ENCODE data around the gene FCRLA.

Gene FCRLA

GRCh38 chr1:161726473-161727255 is 19.6 kb downstream of the FCRLA start:
- no peaks in the 10 kb centered on the region for H3K36me3 ChIP-seq (ENCODE audit: control insufficient read depth, low read length)
- no peaks in the 10 kb centered on the region for H3K9me3 ChIP-seq (ENCODE audit: control insufficient read depth, insufficient read depth, low read length)
- H3K4me2 ChIP-seq (ENCODE audit: low read length), result peak overlapping the region; percentile 94
- peaks cover 16% of the 10 kb centered on the region for H3F3A ChIP-seq (ENCODE audit: control insufficient read depth, insufficient read depth)
- H3K79me2 ChIP-seq (ENCODE audit: control insufficient read depth, low read length), result peaks cover 14% of the 10 kb centered on the region
- H3K4me3 ChIP-seq (ENCODE audit: low read length), result peak overlapping the region; percentile 88
- TF ChIP-seq EZH2phosphoT487 (IDR thresholded peaks at IDR 0.05; ENCODE audit: borderline replicate concordance, low read length), result no peak
- no peak for TF ChIP-seq CTCF (IDR thresholded peaks at IDR 0.05; ENCODE audit: low read depth, low read length, poor library complexity, severe bottlenecking)
- H3K4me1 ChIP-seq (ENCODE audit: control insufficient read depth, low read length), result peaks cover 54% of the 10 kb centered on the region
- no peaks in the 10 kb centered on the region for H4K20me1 ChIP-seq (ENCODE audit: control insufficient read depth, insufficient read depth, low read depth, low read length)
- peak overlapping the region; percentile 77 for H3K27ac ChIP-seq (ENCODE audit: low read depth, low read length)
- H3K27me3 ChIP-seq (ENCODE audit: control insufficient read depth, low read length), result no peaks in the 10 kb centered on the region
- no peaks in the 10 kb centered on the region for H3K9me2 ChIP-seq (replicated peaks; ENCODE audit: control insufficient read depth, low read length)

GRCh38 chr1:161727256-161727924 is 20.4 kb downstream of the FCRLA start:
- TF ChIP-seq CTCF (IDR thresholded peaks at IDR 0.05; ENCODE audit: low read depth, low read length, poor library complexity, severe bottlenecking) (no peak), EZH2phosphoT487 (IDR thresholded peaks at IDR 0.05; ENCODE audit: borderline replicate concordance, low read length) (no peak)
- H3K27ac ChIP-seq (ENCODE audit: low read depth, low read length), result peak overlapping the region; percentile 77
- peak overlapping the region; percentile 88 for H3K4me3 ChIP-seq (ENCODE audit: low read length)
- peak overlapping the region; percentile 94 for H3K4me2 ChIP-seq (ENCODE audit: low read length)
- no peaks in the 10 kb centered on the region for H3K27me3 ChIP-seq (ENCODE audit: control insufficient read depth, low read length)
- H3F3A ChIP-seq (ENCODE audit: control insufficient read depth, insufficient read depth), result peaks cover 16% of the 10 kb centered on the region
- H3K4me1 ChIP-seq (ENCODE audit: control insufficient read depth, low read length), result peaks cover 47% of the 10 kb centered on the region
- peaks cover 14% of the 10 kb centered on the region for H3K79me2 ChIP-seq (ENCODE audit: control insufficient read depth, low read length)
- H4K20me1 ChIP-seq (ENCODE audit: control insufficient read depth, insufficient read depth, low read depth, low read length), result no peaks in the 10 kb centered on the region
- no peaks in the 10 kb centered on the region for H3K9me2 ChIP-seq (replicated peaks; ENCODE audit: control insufficient read depth, low read length)
- no peaks in the 10 kb centered on the region for H3K36me3 ChIP-seq (ENCODE audit: control insufficient read depth, low read length)
- no peaks in the 10 kb centered on the region for H3K9me3 ChIP-seq (ENCODE audit: control insufficient read depth, insufficient read depth, low read length)

- H3K4me3 ChIP-seq (ENCODE audit: low read length), result no peak overlapping the region
- H3K4me2 ChIP-seq (ENCODE audit: low read length), result peak overlapping the region; percentile 94
- H3K36me3 ChIP-seq (ENCODE audit: control insufficient read depth, low read length), result no peaks in the 10 kb centered on the region
- no peak overlapping the region for H3K27ac ChIP-seq (ENCODE audit: low read depth, low read length)
- H3K27me3 ChIP-seq (ENCODE audit: control insufficient read depth, low read length), result no peaks in the 10 kb centered on the region
- H3F3A ChIP-seq (ENCODE audit: control insufficient read depth, insufficient read depth), result peaks cover 16% of the 10 kb centered on the region
- no peaks in the 10 kb centered on the region for H4K20me1 ChIP-seq (ENCODE audit: control insufficient read depth, insufficient read depth, low read depth, low read length)
- no peak for TF ChIP-seq CTCF (IDR thresholded peaks at IDR 0.05; ENCODE audit: low read depth, low read length, poor library complexity, severe bottlenecking)
- TF ChIP-seq EZH2phosphoT487 (IDR thresholded peaks at IDR 0.05; ENCODE audit: borderline replicate concordance, low read length), result no peak
- no peaks in the 10 kb centered on the region for H3K9me3 ChIP-seq (ENCODE audit: control insufficient read depth, insufficient read depth, low read length)
- H3K9me2 ChIP-seq (replicated peaks; ENCODE audit: control insufficient read depth, low read length), result no peaks in the 10 kb centered on the region
- H3K4me1 ChIP-seq (ENCODE audit: control insufficient read depth, low read length), result peaks cover 40% of the 10 kb centered on the region
- H3K79me2 ChIP-seq (ENCODE audit: control insufficient read depth, low read length), result peaks cover 14% of the 10 kb centered on the region
These were observed 21.6 kb downstream of the FCRLA start for GRCh38 chr1:161728376-161729226.

Measured in DOHH2 (cell line).